ENCODE measurements around the gene SMCR8. TPM values are rescaled to one million over a fixed set of nuclear protein-coding genes. Genes with fewer than 3 reads are reported as not detected.
A peak's percentile ranks its signal among the peaks of the same experiment; 100 is the strongest.
"Not testable (repeated sequence)": the region's sequence is repeated elsewhere in the genome, so short reads cannot be mapped to it uniquely, and the experiment has no call there.

SMCR8 gene
- total RNA-seq, 1 donor from 2014 or later, result 38.8 TPM

DNA sequence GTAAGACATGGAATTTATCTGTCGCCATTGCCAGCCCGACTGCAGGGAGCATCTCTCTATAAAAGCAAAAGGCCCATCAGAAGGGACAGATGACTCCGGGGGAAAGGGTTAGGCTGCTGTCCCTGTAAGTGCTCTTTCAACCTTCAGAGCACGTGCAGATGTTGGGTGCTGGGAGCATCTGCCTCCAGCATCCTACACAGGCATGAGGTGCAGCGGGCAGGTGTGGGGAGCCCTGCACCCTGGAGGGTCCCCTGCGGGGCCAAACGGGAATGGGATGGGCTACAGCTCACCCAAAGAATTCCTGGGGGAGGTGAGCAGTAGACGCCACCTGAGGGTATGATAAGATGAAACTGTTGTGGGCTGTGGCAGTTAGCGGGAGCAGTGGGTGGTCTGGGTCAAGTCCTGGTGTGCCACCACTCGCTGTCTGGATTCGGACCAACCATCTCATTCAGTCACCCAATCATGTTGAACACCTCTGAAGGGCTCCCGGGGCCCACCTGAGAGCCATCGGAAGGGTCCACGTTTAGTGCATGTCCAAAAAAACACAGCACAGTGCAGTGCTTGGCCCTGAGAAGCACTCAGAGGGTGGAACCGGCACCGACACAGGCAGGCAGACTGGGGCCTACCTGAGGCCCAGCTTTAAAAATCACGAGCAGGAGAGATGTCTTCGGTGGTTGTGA, 3.8 kb downstream of the SMCR8 start:
- DNase-seq (ENCODE audit: low read depth), result no peak

DNA sequence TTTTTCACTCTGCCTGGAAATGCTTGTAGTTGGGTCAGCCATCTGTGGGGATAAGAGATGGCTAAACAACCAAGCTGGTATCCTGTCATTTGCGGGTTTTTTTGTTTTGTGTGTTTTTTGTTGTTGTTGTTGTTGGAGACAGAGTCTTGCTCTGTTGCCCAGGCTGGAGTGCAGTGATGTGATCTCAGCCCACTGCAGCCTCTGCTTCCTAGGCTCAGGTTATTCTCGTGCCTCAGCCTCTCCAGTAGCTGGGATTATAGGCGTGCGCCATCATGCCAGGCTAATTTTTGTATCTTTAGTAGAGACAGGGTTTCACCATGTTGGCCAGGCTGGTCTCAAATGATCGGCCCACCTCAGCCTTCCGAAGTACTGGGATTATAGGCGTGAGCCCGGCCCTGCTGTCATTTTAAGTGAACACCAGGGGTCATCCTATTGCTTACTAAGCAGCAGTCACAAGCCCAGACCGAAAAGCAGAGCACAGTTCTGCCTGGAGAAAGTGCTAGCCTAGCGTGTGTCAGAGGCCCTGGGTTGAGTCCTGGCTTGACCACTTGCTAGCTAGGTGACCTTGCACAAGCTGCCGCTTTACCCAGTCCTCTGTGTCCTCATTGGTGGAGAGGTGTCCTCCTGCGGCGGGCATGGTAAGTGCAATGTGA, 4.6 kb downstream of the SMCR8 start:
- DNase-seq (ENCODE audit: low read depth), result peak; percentile 73

DNA sequence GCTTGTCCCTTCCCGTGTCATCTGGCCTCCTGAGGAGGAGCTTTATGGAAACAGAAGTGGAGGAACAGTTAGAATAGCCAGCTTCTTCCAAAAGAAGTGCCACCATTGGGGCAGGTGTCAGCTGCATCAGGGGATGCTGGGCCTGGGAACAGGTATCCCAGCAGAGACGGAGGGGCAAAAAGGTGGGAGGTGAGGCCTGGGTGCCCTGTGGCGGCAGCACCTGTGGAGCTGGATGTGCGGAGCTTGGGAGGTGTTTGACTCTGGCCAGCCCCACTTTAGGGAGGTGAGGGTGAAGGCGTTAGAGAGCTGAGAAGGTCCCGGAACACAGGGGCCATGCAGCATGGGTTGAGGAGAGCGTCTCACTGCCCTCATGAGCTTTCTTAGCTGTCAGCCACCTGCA, 5.2 kb downstream of the SMCR8 start:
- DNase-seq (ENCODE audit: low read depth), result no peak

- no peak for DNase-seq (ENCODE audit: low read depth)
Observed at GRCh38 chr17:18321309-18321708, 6.2 kb downstream of the SMCR8 start.

GRCh38 chr17:18322522-18322921, 7.4 kb downstream of the SMCR8 start:
- no peak for DNase-seq (ENCODE audit: low read depth)

DNA sequence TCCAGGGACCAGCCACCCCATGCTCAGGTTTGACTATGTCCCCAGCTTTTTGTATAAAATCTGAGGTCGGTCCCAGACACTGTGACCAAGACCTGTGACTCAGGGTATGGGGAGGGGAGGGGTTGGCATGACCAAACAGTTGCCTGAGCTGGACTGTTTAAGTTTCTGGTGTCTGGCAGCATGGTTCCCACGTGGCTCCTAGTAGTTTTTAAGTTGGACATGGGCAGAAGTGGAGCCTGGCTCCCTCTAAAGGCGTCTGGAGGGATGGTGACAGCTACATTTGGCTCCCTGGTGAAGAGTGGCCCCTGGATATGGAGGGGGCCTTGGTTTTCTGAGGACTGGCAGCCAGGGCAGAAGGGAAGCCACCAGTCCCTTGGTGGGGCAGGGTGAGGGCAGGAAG, 7.9 kb downstream of the SMCR8 start:
- DNase-seq (ENCODE audit: low read depth), result no peak

- no peak for DNase-seq (ENCODE audit: low read depth)
Observed at GRCh38 chr17:18323507-18324139, 8.5 kb downstream of the SMCR8 start.

DNA sequence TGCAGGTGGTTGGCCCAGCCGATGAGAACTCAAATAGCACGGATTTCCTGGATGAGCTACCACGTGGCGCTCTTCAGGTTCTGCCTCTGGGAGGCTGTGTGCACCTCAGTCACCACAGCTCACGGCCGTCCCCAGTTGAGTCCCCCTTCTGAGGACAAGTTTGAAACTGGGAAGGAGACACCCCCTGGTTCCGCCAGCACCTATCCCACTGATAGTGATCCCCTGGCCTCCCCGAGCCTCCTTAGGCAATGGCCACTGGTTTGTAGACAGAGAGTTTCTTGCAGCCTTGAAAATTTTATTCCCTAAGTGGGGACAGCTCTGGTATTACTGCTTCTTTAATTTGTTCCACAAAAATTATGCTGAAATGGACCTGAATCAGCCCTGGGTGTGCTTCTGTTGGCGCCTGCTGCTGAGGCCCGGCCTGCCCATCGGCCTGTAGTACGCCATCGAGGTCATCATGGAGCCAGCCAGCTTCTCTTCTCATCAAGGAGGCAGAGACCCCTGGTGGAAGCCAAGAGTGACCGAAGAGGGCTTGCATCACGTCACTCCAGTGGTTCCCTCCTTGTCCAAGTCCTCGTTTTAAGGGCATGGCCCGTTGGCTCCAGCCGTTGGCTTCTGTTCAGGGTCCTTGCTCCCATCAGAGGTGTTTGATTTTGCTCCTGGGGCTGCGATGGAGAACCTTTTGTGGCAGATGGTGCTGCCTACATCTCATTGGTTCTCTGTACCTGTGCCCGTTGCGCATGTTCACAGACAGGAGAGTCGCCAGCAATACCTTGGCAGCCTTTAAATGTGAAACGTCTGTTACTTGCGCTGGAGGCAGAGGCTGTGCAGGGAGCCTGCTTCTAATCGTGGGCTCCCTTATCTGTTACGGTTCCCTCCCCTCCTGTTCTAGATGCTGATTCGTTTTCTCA, 9.3 kb downstream of the SMCR8 start:
- no peak for DNase-seq (ENCODE audit: low read depth)

GRCh38 chr17:18326039-18326438, 10.9 kb downstream of the SMCR8 start:
- no peak for DNase-seq (ENCODE audit: low read depth)

DNA sequence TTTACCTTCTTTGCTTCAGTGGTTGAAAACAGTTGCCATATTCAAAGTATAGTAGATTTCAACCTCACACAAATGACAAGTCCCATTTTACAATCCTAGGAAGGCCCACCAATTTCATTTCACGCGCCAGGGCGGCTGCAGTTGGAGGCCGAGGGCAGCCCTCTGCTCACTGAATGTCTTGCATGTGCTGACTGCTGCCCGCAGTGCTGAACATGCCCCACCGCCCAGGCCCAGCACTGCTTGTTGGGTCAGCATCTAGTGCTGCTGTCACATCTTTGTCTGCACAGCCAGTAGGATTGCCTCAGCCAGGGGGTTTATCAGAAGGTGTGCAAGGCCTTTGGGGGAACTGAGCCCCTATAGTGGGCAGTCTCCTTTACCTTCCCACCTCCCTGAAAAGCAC, 11.5 kb downstream of the SMCR8 start:
- DNase-seq (ENCODE audit: low read depth), result no peak

GRCh38 chr17:18327093-18327492, 12.0 kb downstream of the SMCR8 start:
- no peak for DNase-seq (ENCODE audit: low read depth)

GRCh38 chr17:18327556-18327955, 12.5 kb downstream of the SMCR8 start:
- DNase-seq (ENCODE audit: low read depth), result no peak

DNA sequence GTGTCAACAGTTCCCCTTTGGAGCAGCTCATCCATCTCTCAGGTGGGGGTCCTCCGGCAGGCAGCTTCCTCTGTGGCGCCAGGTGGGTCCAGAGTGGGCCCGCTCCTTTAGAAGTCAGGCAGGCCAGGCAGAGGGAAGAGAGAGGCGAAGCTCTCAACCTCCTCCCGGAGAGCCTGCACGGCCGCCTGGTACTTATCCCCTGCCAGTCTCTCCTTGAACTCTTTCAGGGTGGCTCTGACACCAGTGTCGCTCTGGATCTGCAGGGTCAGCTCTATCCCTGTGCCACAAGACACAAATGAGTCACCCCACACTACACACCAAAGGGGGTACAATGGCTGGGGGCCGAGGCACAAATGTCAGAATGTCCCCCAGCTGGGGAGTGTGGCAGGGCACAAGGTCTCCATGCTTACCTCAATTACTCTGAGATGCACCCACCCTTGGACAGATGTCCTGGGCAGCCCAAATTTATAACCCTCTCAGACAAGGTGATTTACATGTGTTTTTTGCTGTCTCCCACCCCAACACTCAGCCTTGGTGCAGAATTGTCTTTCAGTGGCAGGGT, 13.6 kb downstream of the SMCR8 start:
- no peak for DNase-seq (ENCODE audit: low read depth)

GRCh38 chr17:18331879-18332278, 16.8 kb downstream of the SMCR8 start:
- no peak for DNase-seq (ENCODE audit: low read depth)

DNA sequence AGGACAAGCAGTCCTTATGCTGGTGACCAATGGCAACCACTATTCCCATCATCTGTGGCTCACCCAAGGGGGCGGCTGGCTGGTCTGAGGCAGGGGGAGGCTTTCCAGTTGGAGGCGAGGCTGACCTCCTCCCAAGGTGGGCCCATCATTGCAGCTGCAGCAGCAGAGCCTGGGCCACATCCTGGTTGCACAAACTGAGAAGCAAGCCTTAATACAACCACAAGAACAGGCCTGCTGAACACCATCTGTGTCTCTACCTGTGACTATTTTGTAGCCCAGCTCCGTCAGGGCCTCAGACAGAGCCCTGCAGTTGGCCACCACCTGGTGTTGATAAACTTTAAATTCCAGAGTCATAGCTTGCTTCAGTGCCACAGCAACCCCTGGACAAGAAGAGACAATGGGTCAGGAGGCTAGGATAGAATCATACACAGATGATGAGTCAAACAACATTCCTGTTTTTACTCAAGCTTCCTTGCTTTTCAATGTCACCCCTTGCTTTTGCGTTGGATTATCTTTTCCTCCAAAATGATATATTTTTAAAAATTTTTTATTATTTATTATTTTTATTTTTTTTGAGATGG, 17.9 kb downstream of the SMCR8 start:
- no peak for DNase-seq (ENCODE audit: low read depth)

DNA sequence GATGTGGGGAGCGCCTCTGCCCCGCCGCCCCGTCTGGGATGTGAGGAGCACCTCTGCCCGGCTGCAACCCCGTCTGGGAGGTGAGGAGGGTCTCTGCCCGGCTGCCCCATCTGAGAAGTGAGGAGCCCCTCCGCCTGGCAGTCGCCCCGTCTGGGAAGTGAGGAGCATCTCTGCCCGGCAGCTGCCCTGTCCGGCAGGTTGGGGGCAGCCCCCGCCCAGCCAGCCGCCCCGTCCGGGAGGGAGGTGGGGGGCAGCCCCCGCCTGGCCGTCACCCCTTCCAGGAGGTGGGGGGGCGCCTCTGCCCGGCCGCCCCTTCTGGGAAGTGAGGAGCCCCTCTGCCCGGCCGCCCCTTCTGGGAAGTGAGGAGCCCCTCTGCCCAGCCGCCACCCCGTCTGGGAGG, 23.1 kb downstream of the SMCR8 start:
- not testable (repeated sequence) for DNase-seq (ENCODE audit: low read depth)

DNA sequence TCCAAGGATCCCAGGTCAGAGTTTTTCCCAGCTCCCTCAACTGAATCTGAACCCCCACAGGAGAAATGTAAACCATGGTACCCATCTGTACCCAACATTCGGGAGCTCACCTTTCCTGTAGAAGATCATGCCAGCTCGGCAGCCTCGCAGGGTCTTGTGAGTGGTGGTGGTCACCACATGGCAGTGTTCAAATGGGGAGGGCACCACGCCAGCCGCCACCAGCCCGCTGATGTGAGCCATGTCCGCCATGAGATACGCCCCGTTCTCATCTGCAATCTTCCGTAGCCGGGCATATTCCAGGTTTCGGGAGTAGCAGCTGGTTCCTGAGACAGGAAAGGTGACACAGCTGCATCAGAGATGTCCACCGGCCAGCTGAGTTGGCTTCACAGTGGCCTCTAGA, 24.8 kb downstream of the SMCR8 start:
- DNase-seq (ENCODE audit: low read depth), result no peak

- no peak for DNase-seq (ENCODE audit: low read depth)
Observed at GRCh38 chr17:18344021-18344420, 28.9 kb downstream of the SMCR8 start.

- no peak for DNase-seq (ENCODE audit: low read depth)
Observed at GRCh38 chr17:18353541-18353940, 38.4 kb downstream of the SMCR8 start.

GRCh38 chr17:18356624-18357023, 41.5 kb downstream of the SMCR8 start:
- peak; percentile 93 for DNase-seq (ENCODE audit: low read depth)

GRCh38 chr17:18360518-18360917, 45.4 kb downstream of the SMCR8 start:
- no peak for DNase-seq (ENCODE audit: low read depth)
